Immature natural killer cell (primary cell): ENCODE results near the gene OTX2. TPM values are rescaled to one million over a fixed set of nuclear protein-coding genes. Genes with fewer than 3 reads are reported as not detected.

ENCODE experiments used
- DNase-seq, 3 donors: peaks; one replicate each; pipeline ENCODE4 v3.0.0; 2022; ENCODE audit warnings: mixed read lengths in 1 of 3
- H3K27ac Mint-ChIP-seq, 6 donors: one replicate each; pipeline ENCODE4 v1.8.0; 2020; ENCODE audit warnings: mixed read lengths in 6 of 6, mild to moderate bottlenecking in 5 of 6, inconsistent platforms in 4 of 6, moderate library complexity in 3 of 6
- H3K27me3 Mint-ChIP-seq, 3 donors: one replicate each; pipeline ENCODE4 v1.8.0; 2020 to 2021; ENCODE audit warnings: low read depth in 3 of 3, mild to moderate bottlenecking in 3 of 3, mixed read lengths in 3 of 3, moderate library complexity in 3 of 3, inconsistent platforms in 1 of 3
- H3K36me3 Mint-ChIP-seq, 3 donors: one replicate each; pipeline ENCODE4 v1.8.0; 2020; ENCODE audit warnings: mixed read lengths in 3 of 3, inconsistent platforms in 2 of 3, mild to moderate bottlenecking in 2 of 3
- H3K4me1 Mint-ChIP-seq, 2 donors: one replicate each; pipeline ENCODE4 v1.8.0; 2020; ENCODE audit warnings: inconsistent platforms in 2 of 2, mild to moderate bottlenecking in 2 of 2, mixed read lengths in 2 of 2, moderate library complexity in 1 of 2
- H3K4me3 Mint-ChIP-seq, 5 donors: one replicate each; pipeline ENCODE4 v1.8.0; 2020; ENCODE audit warnings: mild to moderate bottlenecking in 5 of 5, mixed read lengths in 5 of 5, inconsistent platforms in 3 of 5, moderate library complexity in 3 of 5
- H3K9me3 Mint-ChIP-seq, 6 donors: one replicate each; pipeline ENCODE4 v1.8.0; 2020; ENCODE audit warnings: mild to moderate bottlenecking in 6 of 6, mixed read lengths in 6 of 6, inconsistent platforms in 4 of 6, moderate library complexity in 3 of 6
- polyA plus RNA-seq, 3 donors: library from polyadenylated mRNA; unstranded; fragments of 300-500 nt; fragmentation: Illumina TruSeq; gene quantifications; one replicate each; pipeline ENCODE4 v1.2.3, GENCODE V29; 2021

Gene OTX2
- not detected for polyA plus RNA-seq

- no peak within 1 kb of the TSS for H3K27ac Mint-ChIP-seq
- H3K36me3 Mint-ChIP-seq = peaks cover 0 to 13% (median 8%) of the 10 kb centered on the region in 3 donors
- peak within 1 kb of the TSS in 1 of 5 donors; percentile 51 for H3K4me3 Mint-ChIP-seq
Measured at GRCh38 chr14:56810147-56810719, at the start of gene OTX2. Gene OTX2, minus strand, starts transcription at chr14:56810479. Its CDS starts 5,023 bp downstream, at chr14:56805456.

DNA sequence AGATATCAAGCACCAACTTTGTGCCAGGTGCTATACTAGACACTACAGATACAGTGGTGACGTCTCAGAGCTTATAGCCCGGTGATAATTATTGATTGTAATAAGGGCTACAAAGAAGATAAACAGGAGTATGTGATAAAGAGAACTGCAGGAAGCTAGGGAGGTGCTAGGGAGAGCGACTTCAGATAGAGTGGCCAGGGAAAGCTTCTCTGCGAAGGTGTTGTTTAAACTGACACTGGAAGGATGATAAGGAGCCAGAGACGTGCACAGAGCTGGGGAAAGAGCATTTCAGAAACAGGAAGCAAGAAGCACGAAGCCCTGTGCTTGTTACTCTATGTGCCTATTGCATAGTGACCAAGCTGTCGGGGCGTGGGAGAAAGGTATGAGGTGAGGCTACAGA, 48.1 kb upstream of the OTX2 start:
- no peak for DNase-seq
- Mint-ChIP-seq H3K9me3 (peaks cover 0 to 2% (median 0%) of the 10 kb centered on the region in 6 donors), H3K36me3 (no peaks in the 10 kb centered on the region), H3K27me3 (peaks cover 0 to 19% (median 6%) of the 10 kb centered on the region in 3 donors), H3K4me1 (no peaks in the 10 kb centered on the region), H3K27ac (no peak overlapping the region), H3K4me3 (no peak overlapping the region)

More at GRCh38 chr14:56810147-56810719, at the start of gene OTX2:
- Mint-ChIP-seq H3K27me3 (peaks cover 37 to 63% (median 51%) of the 10 kb centered on the region in 3 donors), H3K4me1 (peaks cover 0 to 12% of the 10 kb centered on the region in 2 donors), H3K9me3 (peaks cover 10 to 50% (median 17%) of the 10 kb centered on the region in 6 donors)
- no peak for DNase-seq

DNA sequence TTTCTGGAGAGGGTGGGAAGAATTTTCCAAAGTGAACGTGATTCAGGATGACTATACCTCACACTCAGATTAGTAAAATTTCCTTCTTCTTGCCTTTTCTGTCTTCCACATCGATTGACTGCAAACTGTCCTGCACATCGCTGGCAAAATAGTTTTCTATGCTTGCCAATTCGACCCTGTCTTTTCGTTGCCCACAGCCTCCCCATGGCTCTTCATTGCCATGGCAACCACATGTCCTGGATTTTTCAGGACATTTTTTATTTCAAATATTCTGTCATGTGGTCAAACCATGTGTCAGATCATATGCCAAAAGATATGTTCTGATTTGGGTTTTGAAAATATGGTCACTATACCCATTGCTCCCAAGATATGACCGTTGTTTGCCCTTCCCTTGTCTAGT, 46.9 kb upstream of the OTX2 start:
- Mint-ChIP-seq H3K27me3 (peaks cover 0 to 14% (median 6%) of the 10 kb centered on the region in 3 donors), H3K36me3 (no peaks in the 10 kb centered on the region), H3K27ac (no peak overlapping the region), H3K4me3 (no peak overlapping the region), H3K9me3 (peaks cover 0 to 2% (median 0%) of the 10 kb centered on the region in 6 donors), H3K4me1 (no peaks in the 10 kb centered on the region)
- DNase-seq = no peak

DNA sequence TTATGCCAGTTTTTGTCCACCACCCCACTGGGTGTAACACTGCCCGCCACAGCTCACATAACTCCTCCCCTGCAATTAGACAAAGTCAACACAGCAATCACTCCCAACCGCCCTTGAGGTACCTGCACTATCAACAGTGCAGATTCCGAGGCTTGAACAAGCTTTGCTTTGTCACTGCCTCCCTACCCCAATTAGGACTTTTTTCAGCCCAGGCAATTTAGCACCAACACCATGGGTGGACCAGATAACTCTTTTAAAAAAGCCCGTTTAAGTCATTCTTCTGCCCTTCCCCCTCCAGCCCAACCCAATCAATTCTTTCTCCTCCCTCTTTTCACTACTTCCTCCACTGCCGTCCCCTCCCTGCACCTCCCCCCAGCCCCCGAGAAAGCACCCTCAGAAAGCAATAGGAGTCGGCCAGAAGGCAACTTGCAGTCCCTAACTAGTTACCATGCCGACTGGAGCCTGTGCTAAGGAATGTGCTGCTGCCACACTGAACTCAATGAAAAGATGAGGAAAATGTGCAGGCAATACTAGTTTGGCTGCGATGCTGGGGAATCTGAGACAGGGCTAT, 45.7 kb upstream of the OTX2 start:
- Mint-ChIP-seq H3K4me1 (no peaks in the 10 kb centered on the region), H3K27ac (no peak overlapping the region), H3K9me3 (peaks cover 0 to 5% (median 3%) of the 10 kb centered on the region in 6 donors), H3K36me3 (no peaks in the 10 kb centered on the region), H3K4me3 (no peak overlapping the region), H3K27me3 (peaks cover under 1 to 16% (median 9%) of the 10 kb centered on the region in 3 donors)
- no peak for DNase-seq

- peaks cover 0 to 6% (median 4%) of the 10 kb centered on the region in 6 donors for H3K9me3 Mint-ChIP-seq
- H3K4me3 Mint-ChIP-seq = no peak overlapping the region
- no peaks in the 10 kb centered on the region for H3K4me1 Mint-ChIP-seq
- no peaks in the 10 kb centered on the region for H3K36me3 Mint-ChIP-seq
- H3K27ac Mint-ChIP-seq = no peak overlapping the region
- no peak for DNase-seq
- peaks cover 1 to 17% (median 9%) of the 10 kb centered on the region in 3 donors for H3K27me3 Mint-ChIP-seq
Measured at GRCh38 chr14:56854325-56854724, 44.0 kb upstream of the OTX2 start.

DNA sequence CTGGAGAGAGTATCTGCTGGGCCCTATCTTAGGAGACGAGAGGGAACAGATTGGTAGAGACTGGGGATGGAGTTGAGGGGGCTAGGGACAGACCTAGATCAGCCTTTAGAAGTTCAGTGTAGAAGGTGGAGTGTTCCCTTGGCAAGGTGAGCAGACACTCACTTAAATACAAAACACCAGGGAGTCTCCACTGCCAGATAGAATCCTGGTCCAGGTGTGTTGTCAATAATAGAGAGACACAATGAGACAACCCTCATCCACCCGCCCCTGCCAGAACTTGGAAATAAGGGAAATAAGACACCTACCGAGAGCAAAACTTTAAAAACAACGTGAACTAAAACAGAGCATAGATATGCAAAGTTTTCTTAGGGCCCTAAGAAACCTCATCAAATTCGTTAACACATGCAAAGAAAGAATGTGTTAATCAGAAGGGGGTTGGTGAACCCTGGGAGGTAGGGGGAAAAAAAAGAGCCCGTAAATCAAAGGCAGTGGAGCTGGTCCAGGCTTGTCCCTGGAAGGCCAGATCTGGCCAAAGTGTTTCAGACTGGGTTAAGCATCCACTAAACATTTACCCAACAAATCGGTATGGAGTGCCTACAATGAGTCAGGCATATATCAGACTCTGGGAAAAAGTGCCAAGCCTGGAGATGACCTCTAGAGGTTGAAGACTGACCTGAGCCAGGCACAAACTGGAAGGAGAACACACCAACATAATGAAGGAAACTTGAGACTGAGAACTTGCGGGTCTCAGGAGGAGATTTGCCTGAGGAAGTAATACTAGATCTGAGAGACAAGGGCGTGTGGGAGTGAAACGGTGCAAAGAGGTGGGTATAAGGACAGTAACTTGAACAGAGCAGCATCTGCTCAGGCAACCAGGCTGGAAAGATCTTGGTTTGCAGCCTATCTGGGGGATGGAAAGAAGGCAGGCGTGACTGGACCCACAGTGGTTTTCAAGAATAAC, 37.0 kb upstream of the OTX2 start:
- Mint-ChIP-seq H3K36me3 (no peaks in the 10 kb centered on the region), H3K27me3 (peaks cover 3 to 20% (median 7%) of the 10 kb centered on the region in 3 donors), H3K9me3 (peaks cover 3 to 9% (median 5%) of the 10 kb centered on the region in 6 donors), H3K4me3 (no peak overlapping the region), H3K27ac (no peak overlapping the region), H3K4me1 (no peaks in the 10 kb centered on the region)
- DNase-seq = no peak

DNA sequence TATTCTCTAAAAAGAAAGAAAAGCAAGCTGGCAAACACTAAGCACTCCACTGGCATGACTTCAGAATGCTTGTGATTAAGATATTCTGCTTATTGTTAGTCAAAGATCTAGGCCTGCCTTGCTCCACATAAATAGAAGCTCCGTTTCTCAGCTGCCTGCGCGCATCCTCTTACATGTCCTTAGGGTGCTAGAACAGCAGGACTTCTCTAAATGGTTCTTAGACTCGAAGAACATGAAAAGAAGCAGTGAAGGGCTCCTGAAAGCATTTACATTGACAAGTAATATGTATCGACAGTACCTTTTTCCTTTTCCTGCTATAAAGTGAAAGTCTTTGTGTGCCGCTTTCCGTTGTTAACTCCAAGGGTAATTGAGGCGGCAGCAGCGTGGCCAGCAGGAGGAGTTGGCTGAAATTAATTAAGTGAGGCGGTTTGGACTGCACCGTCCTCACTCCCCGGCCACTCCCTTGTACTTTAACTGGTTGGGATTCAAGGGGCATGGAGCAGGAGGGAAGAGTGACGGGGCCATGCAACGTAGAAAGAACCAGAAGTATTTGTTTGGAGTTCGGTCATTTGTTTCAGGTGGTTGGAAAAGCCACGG, 34.2 kb upstream of the OTX2 start:
- Mint-ChIP-seq H3K36me3 (no peaks in the 10 kb centered on the region), H3K4me1 (no peaks in the 10 kb centered on the region), H3K27me3 (peaks cover 0 to 22% (median 5%) of the 10 kb centered on the region in 3 donors), H3K9me3 (peaks cover 0 to 10% (median 2%) of the 10 kb centered on the region in 6 donors), H3K4me3 (no peak overlapping the region), H3K27ac (no peak overlapping the region)
- no peak for DNase-seq

GRCh38 chr14:56841611-56842010, 31.3 kb upstream of the OTX2 start:
- Mint-ChIP-seq H3K36me3 (no peaks in the 10 kb centered on the region), H3K27me3 (peaks cover 0 to 13% (median 2%) of the 10 kb centered on the region in 3 donors), H3K4me1 (no peaks in the 10 kb centered on the region), H3K9me3 (peaks cover 0 to 6% (median 1%) of the 10 kb centered on the region in 6 donors), H3K27ac (no peak overlapping the region), H3K4me3 (no peak overlapping the region)
- DNase-seq = no peak

GRCh38 chr14:56840221-56840620, 29.9 kb upstream of the OTX2 start:
- Mint-ChIP-seq H3K27ac (no peak overlapping the region), H3K4me3 (no peak overlapping the region), H3K9me3 (peaks cover 0 to 6% (median 0%) of the 10 kb centered on the region in 6 donors), H3K27me3 (peaks cover 0 to 11% (median 2%) of the 10 kb centered on the region in 3 donors), H3K36me3 (no peaks in the 10 kb centered on the region), H3K4me1 (no peaks in the 10 kb centered on the region)
- DNase-seq = no peak

- DNase-seq = no peak
- Mint-ChIP-seq H3K27ac (no peak overlapping the region), H3K9me3 (peaks cover 0 to 9% (median 0%) of the 10 kb centered on the region in 6 donors), H3K27me3 (peaks cover 0 to 4% (median 2%) of the 10 kb centered on the region in 3 donors), H3K4me1 (no peaks in the 10 kb centered on the region), H3K4me3 (no peak overlapping the region), H3K36me3 (no peaks in the 10 kb centered on the region)
Measured at GRCh38 chr14:56829151-56829550, 18.9 kb upstream of the OTX2 start.

DNA sequence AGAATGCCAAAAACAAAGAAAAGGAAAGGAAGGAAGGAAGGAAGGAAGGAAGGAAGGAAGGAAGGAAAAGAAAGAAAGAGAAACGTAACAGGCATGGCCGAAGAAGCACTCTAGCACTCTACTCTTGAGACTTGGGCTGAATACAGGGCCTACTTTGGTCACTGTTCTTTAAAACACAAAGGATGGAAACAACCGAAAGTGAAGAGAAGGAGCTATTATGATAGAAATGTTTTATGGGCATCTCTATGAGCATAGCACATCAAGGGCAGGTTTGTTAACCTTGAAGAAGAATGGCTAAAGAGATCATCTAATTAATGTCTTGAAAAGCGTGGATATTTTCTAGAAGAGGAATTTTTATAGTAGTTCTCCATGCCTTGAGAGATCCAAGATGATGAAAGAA, 15.9 kb upstream of the OTX2 start:
- Mint-ChIP-seq H3K36me3 (no peaks in the 10 kb centered on the region), H3K9me3 (peaks cover 0 to 3% (median 0%) of the 10 kb centered on the region in 6 donors), H3K27me3 (peaks cover 0 to 8% (median 2%) of the 10 kb centered on the region in 3 donors), H3K27ac (no peak overlapping the region), H3K4me1 (no peaks in the 10 kb centered on the region), H3K4me3 (no peak overlapping the region)
- DNase-seq = no peak

- DNase-seq = no peak
- no peak overlapping the region for H3K4me3 Mint-ChIP-seq
- H3K27me3 Mint-ChIP-seq = peaks cover 2 to 10% (median 7%) of the 10 kb centered on the region in 3 donors
- no peaks in the 10 kb centered on the region for H3K36me3 Mint-ChIP-seq
- H3K27ac Mint-ChIP-seq = no peak overlapping the region
- no peaks in the 10 kb centered on the region for H3K4me1 Mint-ChIP-seq
- peaks cover 0 to 3% (median 0%) of the 10 kb centered on the region in 6 donors for H3K9me3 Mint-ChIP-seq
Measured at GRCh38 chr14:56821805-56822610, 11.7 kb upstream of the OTX2 start.

GRCh38 chr14:56821177-56821576, 10.9 kb upstream of the OTX2 start:
- H3K27me3 Mint-ChIP-seq = peaks cover 2 to 10% (median 7%) of the 10 kb centered on the region in 3 donors
- H3K27ac Mint-ChIP-seq = no peak overlapping the region
- no peaks in the 10 kb centered on the region for H3K4me1 Mint-ChIP-seq
- H3K36me3 Mint-ChIP-seq = no peaks in the 10 kb centered on the region
- no peak overlapping the region for H3K4me3 Mint-ChIP-seq
- peaks cover 0 to 3% (median 0%) of the 10 kb centered on the region in 6 donors for H3K9me3 Mint-ChIP-seq
- DNase-seq = no peak
